HG03342 (cell line): ENCODE results near the gene TRIM29.

Experiments
- ATAC-seq: cut with Tn5 transposase; IDR thresholded peaks from one replicate; pipeline ENCODE4 v1.9.1; 2021; ENCODE audit warnings: mild to moderate bottlenecking, moderate library complexity; ENCODE audit not compliant: unreplicated experiment

Gene TRIM29

GRCh38 chr11:120064341-120064740 lies 73.6 kb downstream of the TRIM29 start:
- no peak for ATAC-seq

- no peak for ATAC-seq
Observed at GRCh38 chr11:120063686-120064340, 74.1 kb downstream of the TRIM29 start.

- ATAC-seq = no peak
Observed at GRCh38 chr11:120062561-120062930, 75.4 kb downstream of the TRIM29 start.

- ATAC-seq = no peak
Observed at GRCh38 chr11:120061761-120062560, 76.0 kb downstream of the TRIM29 start.
